GM19328 (cell line): ENCODE results near the gene NIPSNAP3A.
"Not testable (repeated sequence)": the region's sequence is repeated elsewhere in the genome, so short reads cannot be mapped to it uniquely, and the experiment has no call there.

Experiments
- ATAC-seq: cut with Tn5 transposase; IDR thresholded peaks from one replicate; pipeline ENCODE4 v1.9.1; 2021; ENCODE audit warnings: mild to moderate bottlenecking, moderate library complexity; ENCODE audit not compliant: unreplicated experiment

NIPSNAP3A gene

DNA sequence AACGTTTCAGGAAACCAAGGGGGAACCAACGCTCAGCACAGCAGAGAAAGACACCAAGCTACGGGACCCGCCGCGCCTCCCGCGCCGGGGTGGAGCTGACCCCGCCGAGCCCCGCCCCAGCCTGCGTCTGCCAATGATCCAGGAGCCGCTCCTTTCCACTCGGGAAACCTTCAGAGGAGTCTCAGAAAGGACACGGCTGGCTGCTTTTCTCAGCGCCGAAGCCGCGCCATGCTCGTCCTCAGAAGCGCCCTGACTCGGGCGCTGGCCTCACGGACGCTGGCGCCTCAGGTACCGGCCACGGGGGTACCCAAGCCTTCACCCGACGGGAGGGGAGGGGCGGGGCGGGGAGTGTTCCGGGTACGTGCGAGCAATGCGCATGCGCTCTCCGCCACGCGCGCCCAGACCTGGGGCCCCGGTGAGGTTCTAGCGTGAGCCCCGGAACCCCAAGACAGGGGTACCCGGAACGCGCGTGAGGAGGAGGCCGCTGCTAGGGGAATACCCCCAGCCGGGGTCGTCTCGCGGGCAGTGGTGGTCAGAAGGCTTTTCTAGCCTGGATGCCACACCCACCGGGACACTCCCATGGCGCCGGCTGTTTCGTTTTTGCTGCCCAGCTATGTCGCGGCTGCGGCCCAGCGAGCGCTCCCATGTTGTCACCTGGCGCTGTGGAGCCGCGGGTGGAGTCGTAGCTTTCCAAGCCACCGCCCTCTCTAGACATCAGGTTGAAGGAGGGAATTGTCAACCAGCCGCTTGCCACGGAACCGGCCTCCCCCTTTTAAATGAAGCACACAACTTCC is at the start of gene NIPSNAP3A:
TSS of gene NIPSNAP3A (plus strand) at position 119 of the 794 bp plus-strand sequence. CDS start at position 229, 110 bp downstream.
- peak; percentile 85 for ATAC-seq

DNA sequence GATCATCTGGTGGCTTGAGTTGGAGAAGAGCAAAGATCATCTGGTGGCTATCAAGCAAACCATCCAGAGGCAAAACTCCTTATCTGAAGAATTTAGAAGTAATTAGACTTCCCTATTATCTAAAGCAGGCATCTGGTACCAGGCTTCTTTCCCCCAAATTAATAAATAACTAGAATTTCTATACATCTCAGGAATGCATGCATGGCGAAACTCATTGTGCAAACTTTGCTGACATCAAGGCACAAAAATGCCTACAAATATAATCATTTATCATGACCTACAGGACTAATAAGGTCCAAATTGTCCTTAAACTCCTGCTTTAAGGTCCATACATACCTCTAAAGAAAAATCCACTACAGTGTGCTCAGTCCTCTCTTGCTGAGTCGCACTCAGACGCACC is 47.2 kb upstream of the NIPSNAP3A start:
- ATAC-seq = no peak

DNA sequence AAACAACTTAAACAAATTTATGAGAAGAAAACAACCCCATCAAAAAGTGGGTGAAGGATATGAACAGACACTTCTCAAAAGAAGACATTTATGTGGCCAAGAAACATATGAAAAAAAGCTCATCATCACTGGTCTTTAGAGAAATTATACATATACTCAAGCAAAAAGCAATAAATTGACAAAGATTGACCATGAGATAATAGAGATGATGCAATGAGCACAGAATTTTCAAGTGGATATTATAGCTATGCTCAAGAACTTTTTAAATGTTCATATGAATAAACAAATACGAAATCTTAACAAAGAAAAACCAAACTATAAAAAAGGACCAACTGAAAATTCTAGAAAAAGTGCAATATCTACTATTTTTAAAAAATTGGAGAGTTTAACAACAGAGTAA is 38.7 kb upstream of the NIPSNAP3A start:
- ATAC-seq = not testable (repeated sequence)

DNA sequence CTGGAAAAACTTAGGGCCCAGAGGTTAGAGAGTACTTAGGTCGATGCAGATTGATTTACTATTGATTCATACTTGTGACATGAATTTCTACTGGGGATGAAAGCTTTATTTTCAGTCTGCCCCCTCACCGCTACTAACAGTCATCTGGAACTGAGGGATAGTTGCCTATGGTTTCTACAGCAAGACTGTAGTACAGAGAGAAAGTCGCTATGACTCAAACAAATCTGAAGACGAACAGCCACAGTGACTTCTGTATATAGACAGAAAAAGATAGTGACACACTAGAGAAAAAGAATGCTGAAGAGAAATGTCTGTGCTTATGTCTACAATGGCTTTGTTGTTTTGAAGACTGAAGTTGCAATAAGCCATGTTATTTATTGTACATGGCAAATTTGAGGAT is 35.9 kb upstream of the NIPSNAP3A start:
- ATAC-seq = no peak

DNA sequence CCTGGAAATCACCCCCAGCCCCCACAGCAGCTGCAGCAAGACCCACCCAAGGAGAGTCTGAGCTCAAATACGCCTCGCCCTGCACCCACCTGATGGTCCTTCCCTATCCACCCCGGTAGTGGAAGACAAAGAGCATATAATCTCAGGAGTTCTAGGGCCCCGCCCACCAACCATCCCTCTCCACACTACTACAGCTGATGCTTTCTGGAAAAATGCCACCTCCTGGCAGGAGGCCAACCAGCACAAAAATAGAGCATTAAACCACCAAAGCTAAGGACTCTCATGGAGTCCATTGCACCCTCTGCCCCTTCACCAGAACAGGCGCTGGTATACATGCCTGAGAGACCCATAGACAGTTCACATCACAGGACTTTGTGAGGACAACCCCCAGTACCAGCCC is 22.5 kb upstream of the NIPSNAP3A start:
- ATAC-seq = no peak

DNA sequence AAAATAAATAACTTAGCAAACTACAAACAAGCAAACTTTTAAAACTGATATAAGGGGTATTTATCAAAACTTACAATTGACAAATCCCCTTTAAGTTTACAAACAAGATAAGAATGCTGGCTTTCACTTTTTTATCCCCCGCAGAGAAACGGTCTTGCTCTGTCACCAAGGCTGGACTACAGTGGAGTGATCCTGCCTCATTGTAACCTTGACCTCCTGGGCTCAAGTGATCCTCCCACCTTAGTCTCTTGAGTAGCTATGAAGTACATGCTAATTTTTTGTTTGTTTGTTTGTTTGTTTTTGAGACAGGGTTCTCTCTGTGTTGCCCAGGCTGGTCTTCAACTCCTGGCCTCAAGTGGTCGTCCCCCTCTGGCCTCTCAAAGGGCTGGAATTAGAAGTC is 9.0 kb upstream of the NIPSNAP3A start:
- ATAC-seq = no peak

DNA sequence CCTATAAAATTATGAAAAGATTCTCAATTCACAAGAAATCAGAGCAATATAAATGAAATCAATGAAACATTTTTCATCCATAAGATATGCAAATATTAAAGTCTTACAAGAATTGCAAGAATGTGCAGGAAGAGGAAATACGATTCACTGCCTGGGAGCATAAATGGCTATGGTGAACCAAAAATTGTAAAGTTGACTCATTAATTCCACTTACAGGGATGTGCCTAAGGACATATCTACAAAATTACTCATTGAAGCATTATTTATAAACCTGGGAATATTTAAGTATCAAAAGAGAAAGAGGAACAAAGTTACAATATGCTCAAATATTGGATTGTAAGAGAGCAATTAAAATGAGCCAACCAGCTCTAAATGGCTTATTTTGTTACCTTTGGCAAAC is 6.9 kb upstream of the NIPSNAP3A start:
- no peak for ATAC-seq

DNA sequence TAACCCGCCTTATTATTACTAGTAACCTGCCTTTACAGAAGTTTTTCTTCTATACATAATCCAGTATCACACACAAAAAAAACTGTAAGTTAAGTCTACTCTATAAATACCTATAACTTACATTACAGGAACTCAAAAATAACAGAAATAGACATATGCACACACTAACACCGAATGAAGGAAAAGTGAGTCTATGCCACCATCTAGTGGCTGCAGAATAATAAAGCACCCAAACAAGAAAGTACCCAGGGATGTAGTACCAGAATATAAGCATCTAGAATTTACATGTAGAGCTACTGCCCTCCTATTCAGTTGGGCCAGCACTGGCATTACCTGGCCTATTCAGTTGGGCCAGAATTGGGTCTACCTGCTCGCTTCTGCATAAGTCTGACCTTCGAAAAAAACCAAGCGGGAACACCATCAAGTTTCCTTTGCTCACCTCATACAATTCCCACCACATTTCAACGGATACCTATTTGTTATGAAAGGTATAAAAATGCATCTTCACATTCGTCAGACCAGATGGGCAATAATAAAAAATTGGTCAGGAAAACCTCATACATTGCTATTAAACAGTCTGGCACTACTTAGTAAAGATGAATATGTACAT is 4.0 kb upstream of the NIPSNAP3A start:
- ATAC-seq = peak; percentile 36

DNA sequence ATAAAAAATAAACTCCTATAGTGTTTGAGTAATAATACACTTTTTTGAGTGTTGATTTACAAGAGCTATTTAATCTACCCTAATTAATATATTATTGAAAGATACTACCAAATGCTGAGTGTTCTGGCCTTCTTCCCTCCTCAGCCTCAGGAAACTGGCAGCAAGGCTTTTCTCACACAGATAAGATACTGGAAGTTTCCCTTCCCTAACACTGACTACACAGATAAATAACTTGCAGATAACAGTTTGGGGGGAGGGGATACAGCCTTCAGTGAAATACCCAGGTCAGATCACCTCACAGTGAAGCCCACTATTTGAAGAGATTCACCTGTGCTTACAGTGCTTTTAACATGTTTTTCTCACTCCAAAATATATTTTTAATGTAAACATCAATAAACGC is 1.6 kb upstream of the NIPSNAP3A start:
- ATAC-seq = no peak

DNA sequence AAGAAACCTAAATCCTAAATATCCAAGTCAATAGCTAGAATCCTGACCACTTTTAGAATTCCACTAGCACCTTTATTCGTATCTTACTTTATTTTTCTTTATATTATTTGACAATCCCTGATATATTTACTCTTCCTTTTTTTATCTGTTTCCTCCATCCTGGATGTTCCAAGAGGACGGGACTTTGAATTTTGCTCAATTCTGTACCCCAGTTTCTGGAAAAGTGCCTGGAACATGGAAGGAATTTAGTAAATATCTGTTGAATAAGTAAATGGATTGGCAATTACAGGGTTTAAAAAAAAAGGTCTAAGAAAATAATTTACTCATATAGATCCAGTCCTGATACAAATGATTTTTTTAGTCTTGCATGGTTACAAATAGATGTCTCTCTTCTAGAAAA is 1.2 kb upstream of the NIPSNAP3A start:
- no peak for ATAC-seq

DNA sequence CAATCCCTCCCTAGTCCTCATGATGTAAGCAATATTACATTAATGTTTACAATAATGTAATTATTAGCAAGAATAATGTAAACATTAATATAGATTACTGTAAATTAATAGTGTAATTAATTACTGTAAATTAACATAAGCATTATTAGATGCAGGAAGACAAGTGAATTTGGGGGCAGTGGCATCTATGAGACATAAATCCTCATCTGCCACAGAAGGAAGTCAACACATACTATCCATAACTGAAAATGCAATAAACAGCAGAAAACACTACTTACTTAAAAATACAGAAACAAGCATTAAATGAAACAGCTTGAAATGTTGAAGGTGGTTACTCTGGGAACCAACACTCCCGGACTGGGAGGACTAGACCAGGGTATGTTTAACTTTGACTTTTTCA is 685 bp upstream of the NIPSNAP3A start:
- ATAC-seq = no peak

DNA sequence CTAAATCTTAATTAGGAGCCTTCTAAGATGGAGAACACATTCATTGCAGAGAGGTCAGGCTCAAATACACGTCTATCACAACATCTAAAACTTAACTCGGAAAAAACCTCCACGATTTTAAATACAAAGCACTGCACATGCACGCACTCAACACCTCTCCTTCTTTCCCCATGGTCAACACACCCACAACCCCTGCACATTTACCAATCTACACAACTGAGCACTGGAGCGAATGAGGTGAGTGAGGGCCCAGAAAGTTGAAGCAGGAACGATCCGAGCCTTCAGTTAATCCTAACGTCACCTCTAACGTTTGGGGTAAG is 278 bp upstream of the NIPSNAP3A start:
- peak; percentile 12 for ATAC-seq

DNA sequence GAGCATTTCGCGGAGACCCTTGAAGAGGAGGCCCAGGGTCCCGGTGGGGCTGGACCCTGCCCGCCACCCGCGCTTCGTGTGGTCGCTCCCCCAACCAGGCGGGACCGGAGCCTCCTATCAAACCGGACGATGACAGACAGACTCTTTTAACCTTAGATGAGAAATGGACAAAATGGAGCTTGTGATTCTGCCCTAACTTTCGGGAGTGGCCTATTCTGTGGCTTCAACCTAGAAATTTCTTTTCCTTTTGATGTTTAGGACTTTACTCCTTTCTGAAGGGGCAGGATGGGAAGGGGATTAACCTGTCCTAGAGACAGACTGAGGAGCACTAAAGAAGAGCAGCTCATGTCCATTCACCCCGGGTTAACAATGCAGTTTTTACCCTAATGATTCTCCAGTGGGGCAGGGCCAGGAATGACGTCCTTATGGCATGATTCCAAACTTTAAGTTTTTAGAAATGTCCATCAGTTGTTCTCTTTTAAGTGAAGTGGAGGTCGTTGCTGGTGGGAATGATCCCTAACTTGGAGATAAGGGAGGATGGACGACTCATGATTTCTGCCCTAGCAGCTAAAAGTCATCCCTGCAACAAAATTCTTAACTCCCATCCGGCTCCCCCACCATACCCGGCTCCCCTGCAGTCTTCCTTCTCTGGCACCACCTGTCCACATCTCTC is 1.0 kb downstream of the NIPSNAP3A start:
- ATAC-seq = peak; percentile 0

DNA sequence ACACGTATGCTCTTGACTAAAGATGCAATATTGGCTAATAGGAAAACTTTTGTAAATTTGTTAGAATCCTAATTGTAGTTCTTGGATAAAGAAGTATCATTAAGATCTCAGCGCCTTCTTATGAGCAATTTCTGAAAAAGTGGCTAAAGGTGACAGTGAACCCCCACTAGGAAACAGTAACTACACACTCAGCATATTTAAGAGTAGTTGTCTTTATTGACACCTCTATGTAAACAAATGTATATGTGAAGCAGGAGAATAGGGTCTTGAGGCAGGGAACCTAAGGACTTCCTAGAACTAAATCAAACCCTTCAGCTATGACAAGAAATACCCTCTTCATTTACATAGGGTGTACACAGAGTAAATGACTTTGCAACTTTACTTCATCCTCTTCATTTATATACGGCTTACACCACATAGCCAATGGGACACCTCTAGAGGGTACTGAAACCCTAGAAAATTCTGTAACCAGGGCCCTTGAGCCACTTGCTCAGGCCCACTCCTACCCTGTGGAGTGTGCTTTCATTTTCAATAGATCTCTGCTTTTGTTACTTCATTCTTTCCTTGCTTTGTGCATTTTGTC is 2.8 kb downstream of the NIPSNAP3A start:
- ATAC-seq = peak; percentile 31

DNA sequence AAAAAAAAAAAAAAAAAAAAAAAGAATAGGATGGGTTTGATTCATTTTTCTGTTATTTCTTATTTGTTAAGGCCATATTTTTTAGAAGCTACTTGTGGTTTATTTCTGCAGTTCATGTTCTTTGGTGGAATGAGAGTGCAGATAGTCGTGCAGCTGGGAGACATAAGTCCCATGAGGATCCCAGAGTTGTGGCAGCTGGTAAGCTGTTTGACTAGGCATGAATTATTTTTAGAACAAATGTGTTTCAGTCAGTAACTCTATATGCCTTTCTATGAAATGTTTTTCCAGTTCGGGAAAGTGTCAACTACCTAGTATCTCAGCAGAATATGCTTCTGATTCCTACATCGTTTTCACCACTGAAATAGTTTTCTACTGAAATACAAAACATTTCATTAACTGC is 11.5 kb downstream of the NIPSNAP3A start:
- ATAC-seq = no peak

DNA sequence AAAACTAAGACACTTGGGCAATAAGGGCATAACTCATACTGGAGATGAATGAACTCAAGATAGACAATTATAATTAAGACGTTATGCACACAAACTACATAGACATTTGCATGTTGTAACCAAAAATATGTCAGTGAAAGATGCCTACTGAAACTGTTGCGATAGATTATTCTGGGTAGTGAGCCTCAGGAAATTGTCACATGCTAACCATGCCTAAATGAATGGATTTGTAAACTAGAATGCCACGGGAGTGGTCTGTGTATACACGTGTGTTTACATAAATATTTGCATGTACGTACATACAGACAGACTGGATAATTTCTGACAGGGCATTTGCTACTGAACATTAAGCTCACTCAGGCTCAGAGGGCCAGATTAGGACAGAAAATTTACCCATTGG is 17.7 kb downstream of the NIPSNAP3A start:
- peak; percentile 41 for ATAC-seq

DNA sequence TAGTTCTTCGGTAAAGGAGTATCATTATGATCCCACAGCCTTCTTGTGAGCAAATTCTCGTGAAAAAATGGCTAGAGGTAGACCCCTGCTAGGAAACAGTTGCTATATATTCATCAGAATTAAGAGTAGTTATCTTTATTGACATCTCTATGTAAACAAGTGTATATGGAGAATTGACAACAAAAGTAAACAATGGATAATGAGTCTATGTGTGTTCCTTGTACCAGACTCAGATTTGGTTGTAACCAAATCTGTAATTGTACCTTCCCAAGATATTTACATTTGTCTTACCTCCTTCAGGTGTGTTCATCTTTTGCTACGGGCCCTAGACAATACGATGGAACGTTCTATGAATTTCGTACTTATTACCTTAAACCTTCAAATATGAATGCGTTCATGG is 18.5 kb downstream of the NIPSNAP3A start:
- ATAC-seq = no peak

DNA sequence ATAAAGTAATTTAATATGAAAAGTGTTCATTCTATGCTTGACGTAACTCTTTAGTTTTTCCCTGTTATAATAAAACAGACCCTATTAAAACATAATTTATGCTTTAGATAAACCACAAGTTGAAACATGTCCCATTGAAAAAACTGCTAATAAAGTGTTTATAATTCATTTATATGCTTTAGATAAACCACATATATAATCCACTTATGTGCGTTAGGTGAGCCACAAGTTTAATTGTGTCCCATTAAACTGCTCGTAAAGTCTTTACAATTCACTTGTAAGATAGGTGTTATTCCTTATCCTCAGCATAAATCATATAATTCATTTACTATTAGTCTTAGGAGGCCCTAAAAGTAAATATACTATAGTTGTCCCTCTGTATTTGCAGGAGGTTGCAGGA is 20.0 kb downstream of the NIPSNAP3A start:
- ATAC-seq = no peak

DNA sequence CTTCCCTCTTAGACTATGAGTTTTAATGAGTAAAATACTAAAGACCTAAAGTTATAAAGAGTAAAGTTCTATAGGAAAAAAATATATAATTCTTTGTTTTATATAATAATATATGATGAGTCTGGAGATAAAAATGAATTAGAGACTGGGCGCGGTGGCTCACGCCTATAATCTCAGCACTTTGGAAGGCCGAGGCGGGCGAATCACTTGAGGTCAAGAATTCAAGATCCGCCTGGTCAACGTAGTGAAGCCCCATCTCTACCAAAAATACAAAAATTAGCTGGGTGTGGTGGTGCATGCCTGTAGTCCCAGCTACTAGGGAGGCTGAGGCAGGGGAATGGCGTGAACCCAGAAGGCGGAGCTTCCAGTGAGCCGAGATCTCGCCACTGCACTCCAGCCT is 21.5 kb downstream of the NIPSNAP3A start:
- not testable (repeated sequence) for ATAC-seq

DNA sequence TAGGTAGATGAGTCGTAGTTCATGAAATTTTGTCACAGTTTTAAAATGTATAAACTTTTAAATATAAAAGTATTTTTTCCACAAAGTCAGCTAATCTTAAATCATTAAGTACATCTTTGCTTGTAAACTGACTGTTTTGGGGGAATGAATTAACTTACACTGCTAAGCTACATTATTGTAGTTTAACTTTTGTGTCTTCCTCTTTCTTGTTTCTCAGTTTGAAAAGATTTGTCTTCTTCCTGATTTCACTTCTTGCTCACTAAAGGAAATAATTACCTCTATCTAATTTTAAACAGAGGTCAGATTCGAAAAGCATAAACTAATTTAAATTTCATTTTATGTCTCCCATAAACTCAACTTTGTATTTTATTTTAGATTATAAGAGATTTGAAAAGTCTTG is 22.2 kb downstream of the NIPSNAP3A start:
- ATAC-seq = peak; percentile 39

DNA sequence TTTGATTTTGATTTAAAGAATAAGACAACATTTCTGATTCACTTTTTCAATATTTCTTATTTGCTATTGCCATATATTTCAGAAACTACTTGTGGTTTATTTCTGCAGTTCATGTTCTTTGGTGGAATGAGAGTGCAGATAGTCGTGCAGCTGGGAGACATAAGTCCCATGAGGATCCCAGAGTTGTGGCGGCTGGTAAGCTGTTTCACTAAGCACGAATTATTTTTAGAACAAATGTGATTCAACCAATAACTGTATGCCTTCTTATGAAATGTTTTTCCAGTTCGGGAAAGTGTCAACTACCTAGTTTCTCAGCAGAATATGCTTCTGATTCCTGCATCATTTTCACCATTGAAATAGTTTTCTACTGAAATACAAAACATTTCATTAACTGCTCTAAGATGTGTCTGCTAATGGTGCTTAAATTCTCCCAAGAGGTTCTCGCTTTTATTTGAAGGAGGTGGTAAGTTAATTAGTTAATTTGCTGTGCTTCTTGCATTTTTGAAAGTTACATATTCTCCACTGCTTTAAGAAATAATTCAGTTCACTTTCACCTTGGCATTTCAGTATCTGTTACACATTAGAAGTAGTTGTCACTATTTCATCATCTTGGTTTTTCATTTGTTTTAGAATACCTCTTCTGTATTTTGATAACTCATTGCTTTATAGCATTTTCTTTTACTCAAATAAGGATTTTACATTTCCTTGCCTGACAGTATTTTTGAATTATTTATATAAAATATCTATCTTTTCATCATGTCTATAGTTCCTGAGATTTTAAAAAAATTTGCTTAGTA is 25.4 kb downstream of the NIPSNAP3A start:
- no peak for ATAC-seq
